Measurements from ENCODE around the gene DAP3. TPM values are rescaled to one million over a fixed set of nuclear protein-coding genes. Genes with fewer than 3 reads are reported as not detected.
"Not testable (repeated sequence)": the region's sequence is repeated elsewhere in the genome, so short reads cannot be mapped to it uniquely, and the experiment has no call there.

Gene DAP3
- total RNA-seq, 1 donor from 2014 or later, result 62.7 TPM

GRCh38 chr1:155715056-155715455, 26.2 kb downstream of the DAP3 start:
- DNase-seq (ENCODE audit: low spot score); ATAC-seq: not testable (repeated sequence)

- ATAC-seq (no peak), DNase-seq (ENCODE audit: low spot score) (no peak)
These were observed 26.9 kb downstream of the DAP3 start for GRCh38 chr1:155715777-155716176.

GRCh38 chr1:155717041-155717440, 28.1 kb downstream of the DAP3 start:
- no peak for ATAC-seq
- no peak for DNase-seq (ENCODE audit: low spot score)

GRCh38 chr1:155718524-155719115, 29.7 kb downstream of the DAP3 start:
- not testable (repeated sequence) for ATAC-seq; DNase-seq (ENCODE audit: low spot score)

- no peak for ATAC-seq
- DNase-seq (ENCODE audit: low spot score), result no peak
These were observed 30.8 kb downstream of the DAP3 start for GRCh38 chr1:155719703-155720102.

GRCh38 chr1:155725142-155725541, 36.3 kb downstream of the DAP3 start:
- ATAC-seq, result no peak
- no peak for DNase-seq (ENCODE audit: low spot score)

GRCh38 chr1:155729031-155729898, 40.4 kb downstream of the DAP3 start:
- DNase-seq (ENCODE audit: low spot score) (peak; percentile 52), ATAC-seq (peak; percentile 99)

GRCh38 chr1:155740995-155741394, 52.1 kb downstream of the DAP3 start:
- DNase-seq (ENCODE audit: low spot score) (no peak), ATAC-seq (no peak)

GRCh38 chr1:155741908-155742307, 53.0 kb downstream of the DAP3 start:
- DNase-seq (ENCODE audit: low spot score) (no peak), ATAC-seq (no peak)

- DNase-seq (ENCODE audit: low spot score) (no peak), ATAC-seq (no peak)
These were observed 55.9 kb downstream of the DAP3 start for GRCh38 chr1:155744711-155745283.

- peak; percentile 92 for DNase-seq (ENCODE audit: low spot score)
- peak; percentile 94 for ATAC-seq
These were observed 56.7 kb downstream of the DAP3 start for GRCh38 chr1:155745284-155746228.

GRCh38 chr1:155747586-155747985, 58.7 kb downstream of the DAP3 start:
- not testable (repeated sequence) for ATAC-seq; DNase-seq (ENCODE audit: low spot score)

GRCh38 chr1:155748141-155748540, 59.2 kb downstream of the DAP3 start:
- DNase-seq (ENCODE audit: low spot score); ATAC-seq: not testable (repeated sequence)

GRCh38 chr1:155759017-155759416, 70.1 kb downstream of the DAP3 start:
- DNase-seq (ENCODE audit: low spot score); ATAC-seq: not testable (repeated sequence)

- no peak for DNase-seq (ENCODE audit: low spot score)
- no peak for ATAC-seq
These were observed 71.2 kb downstream of the DAP3 start for GRCh38 chr1:155759966-155760630.

GRCh38 chr1:155760751-155761475, 72.0 kb downstream of the DAP3 start:
- DNase-seq (ENCODE audit: low spot score), result no peak
- no peak for ATAC-seq

GRCh38 chr1:155761736-155762405, 73.0 kb downstream of the DAP3 start:
- ATAC-seq (no peak), DNase-seq (ENCODE audit: low spot score) (no peak)

GRCh38 chr1:155763090-155763815, 74.4 kb downstream of the DAP3 start:
- DNase-seq (ENCODE audit: low spot score), result not testable (repeated sequence)

More at GRCh38 chr1:155763090-155763815, 74.4 kb downstream of the DAP3 start:
- ATAC-seq, result not testable (repeated sequence)
